ENCODE results near the gene WDFY1.

DNA sequence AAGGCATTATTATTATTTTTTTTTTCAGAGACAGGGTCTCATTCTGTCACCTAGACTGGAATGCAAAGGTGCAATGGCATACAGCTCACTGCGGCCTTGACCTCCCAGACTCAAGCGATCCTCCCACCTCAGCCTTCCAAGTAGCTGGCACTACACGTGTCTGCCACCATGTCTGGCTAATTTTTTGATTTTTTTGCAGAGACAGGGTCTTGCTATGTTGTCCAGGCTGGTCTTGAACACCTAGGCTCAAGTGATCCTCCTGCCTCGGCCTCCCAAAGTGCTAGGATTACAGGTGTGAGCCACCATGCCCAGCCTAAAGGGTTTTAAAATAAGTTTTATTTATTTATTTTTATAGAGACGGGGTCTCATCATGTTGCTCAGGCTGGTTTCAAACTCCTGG, 62.4 kb downstream of the WDFY1 start:
- TF ChIP-seq CTCF (IDR thresholded peaks at IDR 0.05) = no peak
- TF ChIP-seq POLR2AphosphoS5 (IDR thresholded peaks at IDR 0.05) = no peak
